SIG-M5 treated with dmso at 0.1 percent for 504 hours (cell line): ENCODE data around the gene TEX13C.
"Not testable (repeated sequence)": the region's sequence is repeated elsewhere in the genome, so short reads cannot be mapped to it uniquely, and the experiment has no call there.

ENCODE experiments used
- DNase-seq: peaks from one replicate; lab custom pipeline; 2025; ENCODE audit not compliant: unreplicated experiment; lab: John Stamatoyannopoulos, UW

TEX13C gene

GRCh38 chrX:125319646-125320521 is at the start of gene TEX13C:
Gene TEX13C (plus strand): TSS chrX:125319871. CDS start chrX:125320120, 249 bp downstream.
- DNase-seq: no peak

GRCh38 chrX:125287282-125287681 is 32.4 kb upstream of the TEX13C start:
- no peak for DNase-seq

- no peak for DNase-seq
Measured at GRCh38 chrX:125288343-125288742, 31.3 kb upstream of the TEX13C start.

- DNase-seq: no peak
Measured at GRCh38 chrX:125289209-125289608, 30.5 kb upstream of the TEX13C start.

GRCh38 chrX:125289920-125290319 is 29.8 kb upstream of the TEX13C start:
- DNase-seq: no peak

GRCh38 chrX:125291124-125291523 is 28.5 kb upstream of the TEX13C start:
- DNase-seq: no peak

DNA sequence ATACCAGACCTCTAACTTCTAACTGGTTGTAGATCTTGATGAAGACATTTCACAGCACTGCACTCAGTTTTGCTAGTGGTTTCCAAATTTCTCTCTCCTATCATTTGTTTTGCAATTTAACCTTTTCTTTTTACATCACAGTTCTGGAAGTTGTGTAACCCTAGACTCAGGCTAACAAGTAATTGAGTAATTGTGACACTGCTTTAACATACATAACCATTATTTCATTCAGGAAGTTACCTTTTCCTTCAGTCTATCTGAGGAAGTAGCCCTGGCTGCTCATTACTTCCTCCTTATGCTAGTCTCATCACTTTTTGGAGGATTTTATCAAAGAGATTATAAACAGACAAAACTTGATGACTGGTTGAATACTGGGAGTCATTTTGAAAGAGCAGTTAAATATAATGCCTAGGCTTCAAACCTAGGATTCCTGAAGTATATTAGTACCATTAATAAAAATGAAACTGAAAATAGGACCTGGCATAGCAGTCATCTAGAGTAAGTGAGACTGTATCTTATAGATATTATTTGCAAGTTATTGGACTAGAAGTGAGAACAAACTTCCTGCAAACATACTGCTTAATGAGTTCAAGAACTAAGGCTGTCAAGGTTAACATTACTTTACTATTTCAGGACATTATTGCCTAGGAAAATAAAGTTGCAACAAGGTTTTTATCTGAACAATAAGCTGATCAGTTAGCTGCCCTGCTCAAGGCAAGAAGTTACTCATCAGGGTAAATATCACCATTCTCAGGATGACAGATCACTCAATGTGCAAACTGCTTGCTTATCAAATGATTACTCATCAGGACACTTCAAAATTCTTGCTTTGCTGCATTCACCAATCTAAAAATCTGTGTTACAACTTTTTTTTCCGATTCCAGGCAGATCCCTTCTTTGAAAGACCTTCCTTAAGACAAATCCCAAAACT is 25.6 kb upstream of the TEX13C start:
- no peak for DNase-seq

DNA sequence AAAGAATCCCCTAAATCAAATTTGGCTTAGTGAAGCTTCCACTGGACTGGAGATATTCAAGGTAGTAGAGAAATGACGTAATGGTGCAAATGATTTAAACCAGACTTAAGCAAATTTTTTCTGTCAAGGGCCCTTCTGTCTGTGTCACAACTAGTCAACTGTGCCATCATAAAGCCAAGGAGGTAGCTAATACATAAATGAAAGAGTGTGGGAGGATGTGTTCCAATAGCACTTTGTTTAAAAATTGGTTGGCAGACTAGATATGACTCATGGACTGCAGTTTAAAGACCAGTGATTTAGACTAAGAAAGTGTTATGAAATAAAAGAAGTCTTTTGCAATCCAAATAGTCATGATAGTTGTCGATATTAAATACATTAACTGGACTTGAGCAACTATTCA is 24.3 kb upstream of the TEX13C start:
- DNase-seq: no peak

GRCh38 chrX:125298871-125299270 is 20.8 kb upstream of the TEX13C start:
- no peak for DNase-seq

- DNase-seq: no peak
Measured at GRCh38 chrX:125306335-125306866, 13.3 kb upstream of the TEX13C start.

DNA sequence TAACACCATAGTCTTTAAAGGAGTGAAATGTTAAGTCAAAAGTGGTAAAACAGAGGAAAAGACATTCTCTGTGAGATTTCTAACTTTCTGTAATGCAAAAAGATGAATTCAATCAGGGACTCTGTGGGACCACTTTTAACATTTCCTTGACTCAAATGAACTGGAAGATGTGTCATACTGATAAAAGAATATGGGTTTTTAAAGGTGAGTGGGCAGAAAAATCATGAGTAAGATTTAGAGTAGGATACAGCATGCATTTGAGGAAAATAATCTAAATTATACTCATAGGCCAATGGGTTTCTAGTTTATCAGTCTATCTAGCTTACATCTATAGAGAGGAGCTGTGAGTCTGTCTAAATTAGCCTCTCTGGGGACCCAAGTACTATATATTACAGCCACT is 11.0 kb upstream of the TEX13C start:
- DNase-seq: no peak

- DNase-seq: not testable (repeated sequence)
Measured at GRCh38 chrX:125319166-125319565, 505 bp upstream of the TEX13C start.

- DNase-seq: no peak
Measured at GRCh38 chrX:125322431-125322830, 2.8 kb downstream of the TEX13C start.

DNA sequence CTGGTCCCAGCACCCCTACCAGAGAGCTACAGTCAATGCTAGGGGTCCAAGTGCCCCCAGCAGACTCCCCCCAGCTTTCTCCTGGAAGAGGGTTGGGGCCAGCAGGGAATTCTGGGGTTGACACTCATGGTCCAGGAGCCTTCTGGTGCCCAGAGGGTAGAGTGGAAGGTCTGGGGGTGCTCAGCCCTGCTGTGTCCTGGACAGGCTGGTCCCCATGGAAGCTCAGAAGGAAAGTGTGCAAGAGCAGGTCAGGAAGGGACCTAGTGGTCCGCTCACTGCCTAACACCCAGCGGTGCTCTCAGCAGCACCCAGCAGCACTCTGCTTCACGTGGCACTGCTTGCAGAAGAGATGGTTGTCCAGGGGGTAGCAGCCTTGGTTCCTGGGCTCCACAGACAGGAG is 6.9 kb downstream of the TEX13C start:
- no peak for DNase-seq

- DNase-seq: no peak
Measured at GRCh38 chrX:125327891-125328290, 8.2 kb downstream of the TEX13C start.

DNA sequence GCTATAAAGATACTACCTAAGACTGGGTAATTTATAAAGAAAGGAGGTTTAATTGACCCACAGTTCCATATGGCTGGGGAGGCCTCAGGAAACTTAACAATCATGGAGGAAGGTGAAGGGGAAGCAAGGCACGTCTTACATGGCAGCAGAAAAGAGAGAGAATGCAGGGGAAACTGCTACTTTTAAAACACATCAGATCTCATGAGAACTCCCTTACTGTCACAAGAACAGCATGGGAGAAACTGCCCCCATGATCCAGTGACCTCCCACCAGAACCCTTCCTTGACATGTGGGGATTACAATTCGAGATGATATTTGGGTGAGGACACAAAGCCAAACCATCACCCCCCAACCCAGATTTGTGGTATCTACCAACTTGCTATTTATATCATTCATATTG is 13.9 kb downstream of the TEX13C start:
- DNase-seq: no peak

- no peak for DNase-seq
Measured at GRCh38 chrX:125340490-125340889, 20.8 kb downstream of the TEX13C start.

DNA sequence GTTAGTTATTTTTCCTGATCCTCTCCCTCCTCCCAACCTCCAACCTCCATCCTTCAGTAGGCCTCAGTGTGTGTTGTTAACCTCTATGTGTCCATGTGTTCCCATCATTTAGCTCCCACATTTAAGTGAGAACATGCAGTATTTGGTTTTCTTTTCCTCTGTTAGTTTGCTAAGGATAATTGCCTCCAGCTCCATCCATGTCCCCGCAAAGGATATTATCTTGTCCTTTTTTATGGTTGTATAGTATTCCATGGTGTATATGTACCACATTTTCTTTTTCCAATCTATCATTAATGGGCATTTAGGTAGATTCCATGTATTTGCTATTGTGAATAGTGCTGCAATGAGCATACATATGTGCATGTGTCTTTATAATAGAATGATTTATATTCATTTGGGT is 54.5 kb downstream of the TEX13C start:
- DNase-seq: no peak
